Uterus (tissue), 2 donors: ENCODE results near the gene DPM3.

Experiments used
- POLR2A ChIP-seq, 2 donors: fragments of 450-650 bp; IDR thresholded peaks; one replicate each; pipeline ENCODE4 v1.6.1; 2016; ENCODE audit warnings: antibody characterized with exemption in 2 of 2, mild to moderate bottlenecking in 1 of 2, moderate library complexity in 1 of 2
- TF ChIP-seq, protein P1 (sequence below), 4 experiments: fragments of 200-600 bp in 2 of 4; fragments of 450-650 bp in 2 of 4; sonication (generic) in 2 of 4; IDR thresholded peaks; one replicate each; pipeline ENCODE4 v1.5.1; 2016 to 2019; ENCODE audit warnings: antibody characterized with exemption in 4 of 4, mild to moderate bottlenecking in 2 of 4, moderate library complexity in 1 of 4

DNA sequence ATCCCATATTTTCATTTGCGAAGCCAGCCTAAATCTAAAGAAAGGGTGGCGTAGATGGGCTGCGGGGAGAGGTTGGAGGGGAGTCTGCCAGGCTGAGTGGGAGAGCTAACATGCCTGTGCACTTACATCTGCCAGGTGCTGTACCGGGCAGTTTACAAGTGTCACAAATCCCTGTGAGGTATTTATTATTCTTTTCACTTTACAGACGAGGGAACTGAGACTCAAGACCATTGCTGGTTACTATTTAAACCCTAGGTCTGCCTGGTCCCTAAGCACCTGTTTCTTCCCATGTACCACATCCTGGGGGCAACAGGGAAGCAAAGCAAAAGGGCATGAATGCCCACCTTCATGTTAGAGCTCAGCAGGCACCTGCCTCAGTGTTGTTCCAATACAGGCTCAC lies 32.0 kb downstream of the DPM3 start:
- TF ChIP-seq, protein P1, sequence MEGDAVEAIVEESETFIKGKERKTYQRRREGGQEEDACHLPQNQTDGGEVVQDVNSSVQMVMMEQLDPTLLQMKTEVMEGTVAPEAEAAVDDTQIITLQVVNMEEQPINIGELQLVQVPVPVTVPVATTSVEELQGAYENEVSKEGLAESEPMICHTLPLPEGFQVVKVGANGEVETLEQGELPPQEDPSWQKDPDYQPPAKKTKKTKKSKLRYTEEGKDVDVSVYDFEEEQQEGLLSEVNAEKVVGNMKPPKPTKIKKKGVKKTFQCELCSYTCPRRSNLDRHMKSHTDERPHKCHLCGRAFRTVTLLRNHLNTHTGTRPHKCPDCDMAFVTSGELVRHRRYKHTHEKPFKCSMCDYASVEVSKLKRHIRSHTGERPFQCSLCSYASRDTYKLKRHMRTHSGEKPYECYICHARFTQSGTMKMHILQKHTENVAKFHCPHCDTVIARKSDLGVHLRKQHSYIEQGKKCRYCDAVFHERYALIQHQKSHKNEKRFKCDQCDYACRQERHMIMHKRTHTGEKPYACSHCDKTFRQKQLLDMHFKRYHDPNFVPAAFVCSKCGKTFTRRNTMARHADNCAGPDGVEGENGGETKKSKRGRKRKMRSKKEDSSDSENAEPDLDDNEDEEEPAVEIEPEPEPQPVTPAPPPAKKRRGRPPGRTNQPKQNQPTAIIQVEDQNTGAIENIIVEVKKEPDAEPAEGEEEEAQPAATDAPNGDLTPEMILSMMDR (IDR thresholded peaks at IDR 0.05): no peak
- TF ChIP-seq POLR2A (IDR thresholded peaks at IDR 0.05): no peak
